DND-41 (cell line): ENCODE results near the gene PRPF38B.
A peak's percentile ranks its signal among the peaks of the same experiment; 100 is the strongest.

ENCODE experiments used
- ATAC-seq: fragments of 200-7000 bp; cut with Tn5 transposase; 3 replicates; pipeline ENCODE4 v1.9.1; 2021; ENCODE audit warnings: low read depth; ENCODE audit not compliant: insufficient read depth
- DNase-seq: peaks from one replicate; pipeline ENCODE4 v3.0.0-alpha.2; 2020
- H2AFZ ChIP-seq: 2 replicates; pipeline ENCODE4 v1.6.0; 2012; ENCODE audit warnings: low read depth, low read length
- H3K27ac ChIP-seq: 2 replicates; pipeline ENCODE4 v1.5.1; 2012; ENCODE audit warnings: low read length, inconsistent platforms
- H3K27me3 ChIP-seq: fragments of 200-600 bp; sonication (generic); 2 replicates; pipeline ENCODE4 v1.6.0; 2012; ENCODE audit warnings: low read length, mild to moderate bottlenecking, inconsistent platforms; ENCODE audit not compliant: insufficient read depth, poor library complexity
- H3K36me3 ChIP-seq: 2 replicates; pipeline ENCODE4 v1.5.1; 2012; ENCODE audit warnings: low read length, inconsistent platforms; ENCODE audit not compliant: insufficient read depth
- H3K4me1 ChIP-seq: 2 replicates; pipeline ENCODE4 v1.5.1; 2012; ENCODE audit warnings: mild to moderate bottlenecking, low read length; ENCODE audit not compliant: insufficient read depth
- H3K4me2 ChIP-seq: 2 replicates; pipeline ENCODE4 v1.6.0; 2012; ENCODE audit warnings: mild to moderate bottlenecking, moderate library complexity, low read length, inconsistent platforms; ENCODE audit not compliant: insufficient read depth
- H3K4me3 ChIP-seq, 2 experiments: fragments of 200-600 bp in 1 of 2; shearing (Covaris generic) in 1 of 2; 2 replicates each; pipeline ENCODE4 v1.5.1; 2012 to 2016; ENCODE audit warnings: inconsistent platforms in 2 of 2, low read length in 2 of 2, mild to moderate bottlenecking in 2 of 2, low read depth in 1 of 2, moderate library complexity in 1 of 2
- H3K79me2 ChIP-seq: 2 replicates; pipeline ENCODE4 v1.6.0; 2012; ENCODE audit warnings: low read length, inconsistent platforms; ENCODE audit not compliant: insufficient read depth
- H3K9ac ChIP-seq: 2 replicates; pipeline ENCODE4 v1.6.0; 2012; ENCODE audit warnings: low read depth, mild to moderate bottlenecking, inconsistent platforms, low read length, moderate library complexity
- H3K9me3 ChIP-seq: 2 replicates; pipeline ENCODE4 v1.5.1; 2012; ENCODE audit warnings: low read length, moderate library complexity, mild to moderate bottlenecking, inconsistent platforms; ENCODE audit not compliant: insufficient read depth, severe bottlenecking
- H4K20me1 ChIP-seq: 2 replicates; pipeline ENCODE4 v1.6.0; 2012; ENCODE audit warnings: low read length; ENCODE audit not compliant: insufficient read depth
- CTCF ChIP-seq: IDR thresholded peaks from 2 replicates; pipeline ENCODE4 v1.5.1; 2012; ENCODE audit warnings: borderline replicate concordance, low read length, moderate library complexity, mild to moderate bottlenecking; ENCODE audit not compliant: poor library complexity, severe bottlenecking; ENCODE audit errors: extremely low read depth
- EZH2 ChIP-seq: IDR thresholded peaks from 3 replicates; pipeline ENCODE4 v1.6.1; 2012; ENCODE audit warnings: borderline replicate concordance, low read depth, mild to moderate bottlenecking, moderate library complexity, low read length, inconsistent platforms; ENCODE audit not compliant: severe bottlenecking

Gene PRPF38B

GRCh38 chr1:108742253-108742652 lies 50.1 kb downstream of the PRPF38B start:
- H3K4me2 ChIP-seq, result no peak overlapping the region
- ATAC-seq (no peak), DNase-seq (no peak)
- H3K79me2 ChIP-seq, result peaks cover 5% of the 10 kb centered on the region
- no peak overlapping the region for H3K4me3 ChIP-seq
- H3K9ac ChIP-seq, result no peak overlapping the region
- H4K20me1 ChIP-seq, result no peaks in the 10 kb centered on the region
- H3K27ac ChIP-seq, result no peak overlapping the region
- no peaks in the 10 kb centered on the region for H3K36me3 ChIP-seq
- peaks cover 5% of the 10 kb centered on the region for H3K4me1 ChIP-seq
- H3K27me3 ChIP-seq, result no peaks in the 10 kb centered on the region
- TF ChIP-seq EZH2, result no peak
- TF ChIP-seq CTCF, result no peak
- H3K9me3 ChIP-seq, result no peaks in the 10 kb centered on the region
- no peak overlapping the region for H2AFZ ChIP-seq

DNA sequence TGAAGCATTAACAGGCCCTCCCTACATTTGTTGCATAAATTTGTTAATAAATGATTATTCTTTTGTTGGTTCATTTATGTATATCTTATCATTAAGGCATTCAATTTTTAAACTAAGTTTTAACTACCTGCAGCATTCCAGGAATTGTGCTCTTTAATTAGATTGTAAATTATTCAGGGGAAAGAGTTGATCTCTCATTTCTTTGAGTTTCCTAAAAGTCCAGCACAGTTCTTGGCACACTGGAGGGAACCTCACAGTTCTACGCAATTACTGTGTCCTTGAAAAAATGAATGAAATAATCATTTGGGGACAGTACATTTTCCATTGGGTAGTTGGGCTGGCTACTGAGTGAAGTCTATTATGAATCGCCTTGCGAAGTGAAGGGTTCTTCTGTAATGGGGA lies 53.9 kb downstream of the PRPF38B start:
- H3K79me2 ChIP-seq, result peaks cover 40% of the 10 kb centered on the region
- peaks cover 30% of the 10 kb centered on the region for H3K4me1 ChIP-seq
- peak overlapping the region; percentile 60 for H3K27ac ChIP-seq
- H2AFZ ChIP-seq, result peak overlapping the region; percentile 82
- ATAC-seq, result no peak
- peaks cover 6% of the 10 kb centered on the region; the same call in 1 of the 2 replicates for H3K36me3 ChIP-seq
- TF ChIP-seq CTCF (no peak), EZH2 (no peak)
- H3K9ac ChIP-seq, result peak overlapping the region; percentile 77; the same call in 1 of the 2 replicates
- no peak for DNase-seq
- no peaks in the 10 kb centered on the region for H3K27me3 ChIP-seq
- H3K4me3 ChIP-seq, result peak overlapping the region in 1 of 2 experiments; percentile 67; a peak in 2 of 4 replicates
- peak overlapping the region; percentile 77 for H3K4me2 ChIP-seq
- no peaks in the 10 kb centered on the region for H3K9me3 ChIP-seq
- peaks cover 11% of the 10 kb centered on the region; the same call in 1 of the 2 replicates for H4K20me1 ChIP-seq

DNA sequence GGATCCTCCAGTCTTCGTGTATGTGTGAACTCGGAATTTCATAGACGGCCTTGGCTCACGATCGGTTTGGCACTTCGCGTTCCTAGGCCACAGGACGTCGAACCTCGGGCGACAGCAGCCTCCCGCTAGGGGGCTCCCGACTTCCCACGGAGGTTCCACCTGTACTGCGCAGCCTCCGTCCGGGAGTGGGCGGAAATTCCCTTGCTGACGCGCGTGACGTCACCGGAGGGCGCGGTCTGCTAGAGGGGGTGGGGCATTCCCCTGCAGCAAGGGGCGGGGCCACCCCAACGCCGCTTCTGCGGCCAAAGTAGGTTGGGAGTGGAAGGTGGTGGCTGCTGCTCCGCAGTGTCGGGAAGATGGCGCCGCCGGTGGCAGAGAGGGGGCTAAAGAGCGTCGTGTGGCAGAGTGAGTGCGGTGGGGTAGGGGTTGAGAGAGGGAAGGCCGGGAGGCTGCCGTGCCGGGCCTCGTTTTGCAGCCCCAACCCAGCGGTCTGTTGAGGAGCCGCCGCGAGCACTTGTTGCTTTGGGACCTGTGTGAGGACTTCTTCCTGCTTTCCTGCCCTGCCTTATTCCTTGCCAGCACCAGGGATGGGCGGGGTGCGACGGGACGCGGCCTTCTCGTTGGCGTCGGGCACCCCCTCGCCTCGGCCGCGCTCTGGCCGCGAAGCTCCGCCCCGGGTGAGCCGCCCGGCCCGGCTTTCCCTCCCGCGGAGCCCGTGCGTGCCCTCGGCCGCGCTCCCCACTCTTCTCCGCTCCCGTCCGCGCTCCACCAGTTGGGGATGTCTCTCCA lies 54.5 kb downstream of the PRPF38B start, which contains the start of gene STXBP3:
Gene STXBP3, plus strand, starts transcription at position 293 of the 789 bp plus-strand sequence. Its CDS starts 64 bp downstream, at position 357.
- peak within 1 kb of the TSS; percentile 91 for H3K27ac ChIP-seq
- DNase-seq (peak; percentile 99), ATAC-seq (peak; percentile 90)
- H3K9ac ChIP-seq, result peak within 1 kb of the TSS; percentile 77
- peaks cover 7% of the 10 kb centered on the region; the same call in 1 of the 2 replicates for H3K36me3 ChIP-seq
- peaks cover 43% of the 10 kb centered on the region for H3K79me2 ChIP-seq
- TF ChIP-seq EZH2 (no peak), CTCF (peak; percentile 98)
- peak within 1 kb of the TSS; percentile 87 for H2AFZ ChIP-seq
- peak within 1 kb of the TSS; percentile 67 to 75 for H3K4me3 ChIP-seq
- H3K4me1 ChIP-seq, result peaks cover 32% of the 10 kb centered on the region
- no peaks in the 10 kb centered on the region for H3K27me3 ChIP-seq
- H3K9me3 ChIP-seq, result no peaks in the 10 kb centered on the region
- peaks cover 11% of the 10 kb centered on the region; the same call in 1 of the 2 replicates for H4K20me1 ChIP-seq
- H3K4me2 ChIP-seq, result peak within 1 kb of the TSS; percentile 77
